GM18526 (cell line): ENCODE results near the gene BHLHE40.

ENCODE experiments used
- POLR2A ChIP-seq: IDR thresholded peaks from 3 replicates; pipeline ENCODE4 v1.6.1; 2011; ENCODE audit not compliant: insufficient read length; ENCODE audit errors: extremely low read depth

BHLHE40 gene

GRCh38 chr3:4988983-4989834 lies 10.0 kb downstream of the BHLHE40 start:
- no peak for TF ChIP-seq POLR2A

GRCh38 chr3:4990069-4990468 lies 10.8 kb downstream of the BHLHE40 start:
- TF ChIP-seq POLR2A = no peak

GRCh38 chr3:4992118-4992517 lies 12.9 kb downstream of the BHLHE40 start:
- TF ChIP-seq POLR2A = no peak

GRCh38 chr3:4993276-4994143 lies 14.3 kb downstream of the BHLHE40 start:
- TF ChIP-seq POLR2A = no peak

GRCh38 chr3:4994144-4994730 lies 15.0 kb downstream of the BHLHE40 start:
- TF ChIP-seq POLR2A = no peak

- no peak for TF ChIP-seq POLR2A
These were observed 15.7 kb downstream of the BHLHE40 start for GRCh38 chr3:4994823-4995499.

GRCh38 chr3:4995500-4996053 lies 16.3 kb downstream of the BHLHE40 start:
- TF ChIP-seq POLR2A = no peak

- no peak for TF ChIP-seq POLR2A
These were observed 17.1 kb downstream of the BHLHE40 start for GRCh38 chr3:4996223-4996765.

- TF ChIP-seq POLR2A = no peak
These were observed 17.6 kb downstream of the BHLHE40 start for GRCh38 chr3:4996771-4997291.

- no peak for TF ChIP-seq POLR2A
These were observed 18.7 kb downstream of the BHLHE40 start for GRCh38 chr3:4997946-4998345.

GRCh38 chr3:4999531-5000184 lies 20.4 kb downstream of the BHLHE40 start:
- no peak for TF ChIP-seq POLR2A

GRCh38 chr3:5001135-5001534 lies 21.9 kb downstream of the BHLHE40 start:
- TF ChIP-seq POLR2A = no peak

GRCh38 chr3:5001805-5002173 lies 22.6 kb downstream of the BHLHE40 start:
- TF ChIP-seq POLR2A = no peak
